HG03432 (cell line): ENCODE data around the gene GRHL1.

Experiments used
- ATAC-seq: cut with Tn5 transposase; IDR thresholded peaks from one replicate; pipeline ENCODE4 v1.9.1; 2021; ENCODE audit warnings: mild to moderate bottlenecking, moderate library complexity; ENCODE audit not compliant: unreplicated experiment

GRHL1 gene

GRCh38 chr2:9971105-9971818, 19.8 kb downstream of the GRHL1 start:
- ATAC-seq: no peak

- no peak for ATAC-seq
Measured at GRCh38 chr2:9971890-9972289, 20.4 kb downstream of the GRHL1 start.

GRCh38 chr2:9972621-9973479, 21.4 kb downstream of the GRHL1 start:
- no peak for ATAC-seq

GRCh38 chr2:9973690-9974089, 22.2 kb downstream of the GRHL1 start:
- no peak for ATAC-seq

GRCh38 chr2:9974343-9974742, 22.9 kb downstream of the GRHL1 start:
- ATAC-seq: no peak

- ATAC-seq: no peak
Measured at GRCh38 chr2:9975328-9975727, 23.8 kb downstream of the GRHL1 start.

GRCh38 chr2:9975805-9976447, 24.4 kb downstream of the GRHL1 start:
- ATAC-seq: no peak

- ATAC-seq: no peak
Measured at GRCh38 chr2:9979977-9980376, 28.5 kb downstream of the GRHL1 start.

GRCh38 chr2:9980520-9980919, 29.0 kb downstream of the GRHL1 start:
- no peak for ATAC-seq

- ATAC-seq: no peak
Measured at GRCh38 chr2:9981655-9982054, 30.2 kb downstream of the GRHL1 start.

- no peak for ATAC-seq
Measured at GRCh38 chr2:9982248-9982647, 30.8 kb downstream of the GRHL1 start.

GRCh38 chr2:9982891-9983290, 31.4 kb downstream of the GRHL1 start:
- ATAC-seq: no peak

GRCh38 chr2:9983401-9984216, 32.1 kb downstream of the GRHL1 start:
- no peak for ATAC-seq

GRCh38 chr2:9984217-9984739, 32.8 kb downstream of the GRHL1 start:
- no peak for ATAC-seq

GRCh38 chr2:9984871-9985480, 33.5 kb downstream of the GRHL1 start:
- no peak for ATAC-seq

GRCh38 chr2:9985531-9986328, 34.2 kb downstream of the GRHL1 start:
- ATAC-seq: no peak

GRCh38 chr2:9988320-9988719, 36.8 kb downstream of the GRHL1 start:
- no peak for ATAC-seq

GRCh38 chr2:9990736-9991135, 39.2 kb downstream of the GRHL1 start:
- no peak for ATAC-seq

GRCh38 chr2:9991221-9991620, 39.7 kb downstream of the GRHL1 start:
- ATAC-seq: no peak
